GM23338 (cell line): ENCODE measurements around the gene ASAH2. TPM values are rescaled to one million over a fixed set of nuclear protein-coding genes. Genes with fewer than 3 reads are reported as not detected.

Source experiments
- ATAC-seq: fragments of 200-7000 bp; cut with Tn5 transposase; 3 replicates; pipeline ENCODE4 v1.9.1; 2020
- DNase-seq: peaks from one replicate; pipeline ENCODE4 v3.0.0-alpha.2; 2015; ENCODE audit warnings: low spot score
- H2AFZ ChIP-seq: fragments of 200-600 bp; sonication (generic); 2 replicates; pipeline ENCODE4 v1.8.0; 2016; ENCODE audit warnings: antibody characterized with exemption, mild to moderate bottlenecking, moderate library complexity
- H3F3A ChIP-seq: fragments of 200-600 bp; sonication (generic); replicated peaks from 2 replicates; pipeline ENCODE4 v1.8.0; 2017; ENCODE audit warnings: antibody characterized with exemption, mixed run types, low read depth
- H3K27ac ChIP-seq: fragments of 200-600 bp; sonication (generic); 2 replicates; pipeline ENCODE4 v1.6.1; 2016; ENCODE audit warnings: low read depth
- H3K27me3 ChIP-seq: fragments of 200-600 bp; sonication (generic); 2 replicates; pipeline ENCODE4 v1.8.0; 2016; ENCODE audit warnings: mild to moderate bottlenecking, mixed run types, moderate library complexity; ENCODE audit not compliant: insufficient read depth
- H3K36me3 ChIP-seq: fragments of 200-600 bp; sonication (generic); 2 replicates; pipeline ENCODE4 v1.8.0; 2016; ENCODE audit warnings: mild to moderate bottlenecking; ENCODE audit not compliant: insufficient read depth
- H3K4me1 ChIP-seq: fragments of 200-600 bp; sonication (generic); 2 replicates; pipeline ENCODE4 v1.8.0; 2016; ENCODE audit warnings: mild to moderate bottlenecking, moderate library complexity; ENCODE audit not compliant: insufficient read depth
- H3K4me2 ChIP-seq: fragments of 200-600 bp; sonication (generic); 2 replicates; pipeline ENCODE4 v1.7.1; 2017; ENCODE audit warnings: mixed run types
- H3K4me3 ChIP-seq: fragments of 200-600 bp; sonication (generic); 2 replicates; pipeline ENCODE4 v1.6.1; 2016; ENCODE audit warnings: mixed run types
- H3K79me2 ChIP-seq: fragments of 200-600 bp; sonication (generic); replicated peaks from 2 replicates; pipeline ENCODE4 v1.8.0; 2017; ENCODE audit warnings: mild to moderate bottlenecking; ENCODE audit not compliant: insufficient read depth
- H3K9me2 ChIP-seq: fragments of 200-600 bp; sonication (generic); 2 replicates; pipeline ENCODE4 v1.8.0; 2017; ENCODE audit not compliant: insufficient read depth
- H4K20me1 ChIP-seq: fragments of 200-600 bp; sonication (generic); replicated peaks from 2 replicates; pipeline ENCODE4 v1.8.0; 2017; ENCODE audit warnings: mild to moderate bottlenecking; ENCODE audit not compliant: insufficient read depth
- H3K27ac Mint-ChIP-seq: 2 replicates; pipeline ENCODE4 v1.8.0; 2020; ENCODE audit warnings: inconsistent platforms, mild to moderate bottlenecking, moderate library complexity, mixed read lengths
- H3K27me3 Mint-ChIP-seq: 3 replicates; pipeline ENCODE4 v1.8.0; 2022; ENCODE audit warnings: low read depth, mild to moderate bottlenecking, moderate library complexity, mixed read lengths, inconsistent platforms; ENCODE audit not compliant: insufficient read depth, poor library complexity
- H3K36me3 Mint-ChIP-seq: 3 replicates; pipeline ENCODE4 v1.8.0; 2021; ENCODE audit warnings: low read depth, mild to moderate bottlenecking, inconsistent platforms, moderate library complexity, mixed read lengths
- H3K4me1 Mint-ChIP-seq: 3 replicates; pipeline ENCODE4 v1.8.0; 2020; ENCODE audit warnings: mild to moderate bottlenecking, inconsistent platforms, mixed read lengths
- H3K4me3 Mint-ChIP-seq: 3 replicates; pipeline ENCODE4 v1.8.0; 2021; ENCODE audit warnings: moderate library complexity, mild to moderate bottlenecking, inconsistent platforms, mixed read lengths
- H3K9me3 Mint-ChIP-seq: 3 replicates; pipeline ENCODE4 v1.8.0; 2020; ENCODE audit warnings: moderate library complexity, mild to moderate bottlenecking, inconsistent platforms, mixed read lengths
- CREB1 ChIP-seq: fragments of 250-450 bp; sonication (Bioruptor Pico); IDR thresholded peaks from 2 replicates; pipeline ENCODE4 v1.5.0; 2020; ENCODE audit warnings: low read depth, mild to moderate bottlenecking, moderate library complexity
- CTCF ChIP-seq, 2 experiments: fragments of 200-600 bp in 1 of 2; sonication (generic) in 1 of 2; conservative IDR thresholded peaks; 2 replicates each; pipeline versions ENCODE4 v1.5.1 to v1.6.1; 2016 to 2017; ENCODE audit warnings: antibody characterized with exemption in 2 of 2, low read depth in 2 of 2, mild to moderate bottlenecking in 2 of 2, moderate library complexity in 1 of 2
- ETS1 ChIP-seq: IDR thresholded peaks from 2 replicates; pipeline ENCODE4 v1.6.1; 2016; ENCODE audit warnings: antibody characterized with exemption
- EZH2 ChIP-seq: fragments of 200-600 bp; sonication (generic); IDR thresholded peaks from one replicate; pipeline ENCODE4 v1.8.0; 2017; ENCODE audit warnings: antibody characterized with exemption, mild to moderate bottlenecking, low read depth; ENCODE audit not compliant: unreplicated experiment
- EZH2phosphoT487 ChIP-seq: fragments of 200-600 bp; sonication (generic); IDR thresholded peaks from one replicate; pipeline ENCODE4 v1.8.1; 2018; ENCODE audit warnings: antibody characterized with exemption; ENCODE audit not compliant: unreplicated experiment
- JUNB ChIP-seq: IDR thresholded peaks from one replicate; pipeline ENCODE4 v1.6.1; 2016; ENCODE audit warnings: antibody characterized with exemption; ENCODE audit not compliant: unreplicated experiment
- NANOG ChIP-seq: IDR thresholded peaks from 2 replicates; pipeline ENCODE4 v1.6.1; 2016; ENCODE audit warnings: antibody characterized with exemption, borderline replicate concordance
- POLR2AphosphoS5 ChIP-seq: IDR thresholded peaks from 2 replicates; pipeline ENCODE4 v1.6.1; 2016; ENCODE audit warnings: antibody characterized with exemption, low read depth
- REST ChIP-seq: IDR thresholded peaks from one replicate; pipeline ENCODE4 v1.6.1; 2018; ENCODE audit warnings: antibody characterized with exemption; ENCODE audit not compliant: unreplicated experiment
- STAT1 ChIP-seq: IDR thresholded peaks from one replicate; pipeline ENCODE4 v1.6.1; 2016; ENCODE audit warnings: antibody characterized with exemption; ENCODE audit not compliant: unreplicated experiment
- ZNF114 ChIP-seq: fragments of 250-450 bp; sonication (Bioruptor Pico); IDR thresholded peaks from 2 replicates; pipeline ENCODE4 v1.5.0; 2020; ENCODE audit warnings: mild to moderate bottlenecking, moderate library complexity
- ZNF331 ChIP-seq: fragments of 250-450 bp; sonication (Bioruptor Pico); IDR thresholded peaks from 2 replicates; pipeline ENCODE4 v1.5.0; 2020; ENCODE audit warnings: low read depth, mild to moderate bottlenecking, moderate library complexity
- ZNF462 ChIP-seq: fragments of 250-450 bp; sonication (Bioruptor Pico); IDR thresholded peaks from 2 replicates; pipeline ENCODE4 v1.5.0; 2020; ENCODE audit warnings: mild to moderate bottlenecking, moderate library complexity
- polyA plus RNA-seq: library from polyadenylated mRNA; unstranded; fragments of >200 nt; fragmentation: Nextera tagmentation; extraction: Ambion mirVana; gene quantifications from 2 replicates; pipeline ENCODE4 v1.2.1, GENCODE V29; 2016
- total RNA-seq: library from RNA; depleted of rRNA; stranded (reverse); fragments of >200 nt; shearing (Covaris generic); gene quantifications from 2 replicates; pipeline ENCODE4 v1.2.3, GENCODE V29; 2014

The ASAH2 gene
- total and polyA plus RNA-seq, 2 experiments from 2014 or later = 0.17 to 0.92 TPM

- H3K27me3 ChIP-seq = no peaks in the 10 kb centered on the region
- Mint-ChIP-seq H3K36me3 (no peaks in the 10 kb centered on the region), H3K27ac (no peak overlapping the region), H3K9me3 (no peaks in the 10 kb centered on the region), H3K4me3 (no peak overlapping the region), H3K4me1 (no peaks in the 10 kb centered on the region), H3K27me3 (no peaks in the 10 kb centered on the region)
- no peak overlapping the region for H3K27ac ChIP-seq
- DNase-seq = no peak
- H3K79me2 ChIP-seq = no peaks in the 10 kb centered on the region
- H3K9me2 ChIP-seq = peaks cover 8% of the 10 kb centered on the region; the same call in 1 of the 2 replicates
- no peak overlapping the region; the same call in 1 of the 2 replicates for H2AFZ ChIP-seq
- H3K4me2 ChIP-seq = no peak overlapping the region
- no peaks in the 10 kb centered on the region for H3K4me1 ChIP-seq
- ATAC-seq = no peak
- TF ChIP-seq ZNF331 = no peak
- no peak for TF ChIP-seq ETS1
- TF ChIP-seq ZNF462 (CRISPR knock-in tag) = no peak
- no peak for TF ChIP-seq CTCF (conservative IDR thresholded peaks at IDR 0.05; ENCODE audit: low read depth in 2 of 2)
- TF ChIP-seq REST = no peak
- TF ChIP-seq EZH2phosphoT487 = no peak
- TF ChIP-seq JUNB = no peak
- TF ChIP-seq NANOG = no peak
- no peak for TF ChIP-seq CREB1
- no peak for TF ChIP-seq STAT1
- TF ChIP-seq POLR2AphosphoS5 = no peak
- no peak for TF ChIP-seq ZNF114 (CRISPR knock-in tag)
- no peak for TF ChIP-seq EZH2
- no peaks in the 10 kb centered on the region for H3K36me3 ChIP-seq
- H3F3A ChIP-seq = no peaks in the 10 kb centered on the region
- H4K20me1 ChIP-seq = no peaks in the 10 kb centered on the region
- H3K4me3 ChIP-seq = no peak overlapping the region
Observed at GRCh38 chr10:50250096-50250854, 1.0 kb downstream of the ASAH2 start.
